Spinal cord (tissue), 10 donors: ENCODE measurements around the gene HIPK2. TPM values are rescaled to one million over a fixed set of nuclear protein-coding genes. Genes with fewer than 3 reads are reported as not detected.
A peak's percentile ranks its signal among the peaks of the same experiment; 100 is the strongest.

Source experiments
- DNase-seq, 6 donors: peaks; one replicate each; pipeline versions ENCODE4 v3.0.0 to v3.0.0-alpha.2; 2013 to 2015; ENCODE audit warnings: low spot score in 6 of 6, low read depth in 4 of 6
- H3K27ac ChIP-seq: one replicate; pipeline ENCODE4 v1.5.1; 2013; ENCODE audit warnings: low read depth, low read length, control low read depth
- H3K27me3 ChIP-seq: one replicate; pipeline ENCODE4 v1.6.1; 2013; ENCODE audit warnings: low read length; ENCODE audit not compliant: control insufficient read depth, insufficient read depth
- H3K36me3 ChIP-seq: one replicate; pipeline ENCODE4 v1.6.1; 2013; ENCODE audit warnings: low read length; ENCODE audit not compliant: control insufficient read depth, insufficient read depth
- H3K4me1 ChIP-seq: one replicate; pipeline ENCODE4 v1.6.1; 2013; ENCODE audit warnings: low read length; ENCODE audit not compliant: control insufficient read depth, insufficient read depth
- H3K4me3 ChIP-seq: one replicate; pipeline ENCODE4 v1.5.1; 2013; ENCODE audit warnings: low read depth, low read length, control low read depth
- H3K9me3 ChIP-seq: one replicate; pipeline ENCODE4 v1.6.1; 2013; ENCODE audit warnings: low read length; ENCODE audit not compliant: control insufficient read depth, insufficient read depth
- WGBS: methylation state at CpG from one replicate; pipeline ENCODE4 v1.1.5; 2013; ENCODE audit warnings: missing lambda C conversion rate; ENCODE audit not compliant: insufficient coverage; 5-methylcytosine and 5-hydroxymethylcytosine counted together
- polyA plus RNA-seq, 2 donors: library from polyadenylated mRNA; unstranded; fragments of 120-200 nt; gene quantifications; one replicate each; pipeline ENCODE4 v1.2.1, GENCODE V29; 2013; ENCODE audit not compliant: insufficient read length in 2 of 2
- total RNA-seq, 2 donors: library from RNA; depleted of rRNA in 1 of 2; stranded (reverse); fragments of 120-200 nt in 1 of 2; fragments of >200 nt in 1 of 2; gene quantifications; one replicate each; pipeline versions ENCODE4 v1.2.3 to v1.2.4, GENCODE V29; 2013 to 2014
- donor health status: healthy.

Gene HIPK2
- total and polyA plus RNA-seq, 4 donors: 52.6 to 142 (median 68.6) TPM

- Histone ChIP-seq H3K27me3 (no peaks in the 10 kb centered on the region), H3K36me3 (no peaks in the 10 kb centered on the region), H3K4me3 (no peak overlapping the region), H3K9me3 (no peaks in the 10 kb centered on the region), H3K27ac (no peak overlapping the region), H3K4me1 (no peaks in the 10 kb centered on the region)
- DNase-seq: no peak
- WGBS: no CpG with 5 or more reads among the region's 2 CpGs
These were observed 35.9 kb upstream of the HIPK2 start for GRCh38 chr7:139813689-139814088.

- H3K36me3 ChIP-seq: no peaks in the 10 kb centered on the region
- 95% methylated on average over 4 of the region's 6 CpGs for WGBS
- H3K27me3 ChIP-seq: no peaks in the 10 kb centered on the region
- no peaks in the 10 kb centered on the region for H3K4me1 ChIP-seq
- no peak overlapping the region for H3K27ac ChIP-seq
- no peaks in the 10 kb centered on the region for H3K9me3 ChIP-seq
- DNase-seq: no peak
- no peak overlapping the region for H3K4me3 ChIP-seq
These were observed 35.4 kb upstream of the HIPK2 start for GRCh38 chr7:139813151-139813550.

GRCh38 chr7:139811066-139811465 lies 33.3 kb upstream of the HIPK2 start:
- no peak for DNase-seq
- Histone ChIP-seq H3K4me3 (no peak overlapping the region), H3K4me1 (no peaks in the 10 kb centered on the region), H3K27me3 (no peaks in the 10 kb centered on the region), H3K27ac (no peak overlapping the region), H3K9me3 (no peaks in the 10 kb centered on the region), H3K36me3 (no peaks in the 10 kb centered on the region)
- 44% methylated on average over 1 of the region's 2 CpGs for WGBS

- Histone ChIP-seq H3K9me3 (no peaks in the 10 kb centered on the region), H3K27ac (no peak overlapping the region), H3K4me3 (no peak overlapping the region), H3K27me3 (no peaks in the 10 kb centered on the region), H3K36me3 (no peaks in the 10 kb centered on the region), H3K4me1 (no peaks in the 10 kb centered on the region)
- no peak for DNase-seq
These were observed 31.1 kb upstream of the HIPK2 start for GRCh38 chr7:139808846-139809442.

- no peaks in the 10 kb centered on the region for H3K4me1 ChIP-seq
- H3K36me3 ChIP-seq: no peaks in the 10 kb centered on the region
- 86% methylated on average over 3 of the region's 3 CpGs for WGBS
- H3K4me3 ChIP-seq: no peak overlapping the region
- no peak overlapping the region for H3K27ac ChIP-seq
- DNase-seq: no peak
- H3K9me3 ChIP-seq: no peaks in the 10 kb centered on the region
- H3K27me3 ChIP-seq: no peaks in the 10 kb centered on the region
These were observed 30.6 kb upstream of the HIPK2 start for GRCh38 chr7:139808427-139808826.

- Histone ChIP-seq H3K36me3 (no peaks in the 10 kb centered on the region), H3K9me3 (no peaks in the 10 kb centered on the region), H3K4me1 (no peaks in the 10 kb centered on the region), H3K27me3 (no peaks in the 10 kb centered on the region), H3K4me3 (no peak overlapping the region), H3K27ac (no peak overlapping the region)
- 83% methylated on average over 3 of the region's 3 CpGs for WGBS
- no peak for DNase-seq
These were observed 29.2 kb upstream of the HIPK2 start for GRCh38 chr7:139807009-139807408.

DNA sequence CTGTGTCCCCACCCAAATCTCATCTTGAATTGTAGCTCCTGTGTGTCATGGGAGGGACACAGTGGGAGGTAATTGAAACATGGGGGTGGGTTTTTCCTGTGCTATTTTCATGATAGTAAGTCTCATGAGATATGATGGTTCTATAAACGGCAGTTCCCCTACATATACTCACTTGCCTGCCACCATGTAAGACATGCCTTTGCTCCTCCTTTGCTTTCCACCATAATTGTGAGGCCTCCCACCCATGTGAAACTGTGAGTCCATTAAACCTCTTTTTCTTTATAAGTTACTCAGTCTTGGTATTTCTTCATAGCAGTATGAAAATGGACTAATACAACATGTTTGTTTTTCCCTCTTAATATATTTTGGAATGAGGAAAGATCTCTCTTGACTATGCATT lies 26.8 kb upstream of the HIPK2 start:
- H3K4me3 ChIP-seq: no peak overlapping the region
- WGBS: no CpG with 5 or more reads among the region's 1 CpG
- no peak overlapping the region for H3K27ac ChIP-seq
- H3K27me3 ChIP-seq: no peaks in the 10 kb centered on the region
- H3K4me1 ChIP-seq: no peaks in the 10 kb centered on the region
- H3K36me3 ChIP-seq: no peaks in the 10 kb centered on the region
- DNase-seq: no peak
- H3K9me3 ChIP-seq: no peaks in the 10 kb centered on the region

DNA sequence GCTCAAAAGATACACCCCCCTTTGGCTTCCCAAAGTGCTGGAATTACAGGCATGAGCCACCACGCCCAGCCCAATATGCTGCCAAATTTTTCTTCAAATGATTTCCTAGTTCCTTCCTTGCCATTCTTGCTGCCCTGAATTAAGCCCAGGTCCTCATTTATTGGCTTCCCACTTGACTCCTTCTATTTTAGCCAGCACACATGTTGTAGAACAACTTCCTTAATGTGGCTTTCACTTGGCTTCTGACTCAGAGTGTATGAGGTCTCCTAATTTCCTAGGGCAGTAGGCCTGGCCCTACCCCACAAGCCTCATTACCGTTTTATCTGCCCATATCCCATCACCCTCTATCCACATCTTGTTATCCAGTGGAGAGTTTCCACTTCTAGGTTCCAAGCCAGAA lies 21.8 kb upstream of the HIPK2 start:
- Histone ChIP-seq H3K27me3 (no peaks in the 10 kb centered on the region), H3K4me1 (no peaks in the 10 kb centered on the region), H3K9me3 (no peaks in the 10 kb centered on the region), H3K4me3 (no peak overlapping the region), H3K36me3 (no peaks in the 10 kb centered on the region), H3K27ac (no peak overlapping the region)
- 88% methylated on average over 2 of the region's 2 CpGs for whole genome bisulfite sequencing
- no peak for DNase-seq

GRCh38 chr7:139798892-139799291 lies 21.1 kb upstream of the HIPK2 start:
- Histone ChIP-seq H3K9me3 (no peaks in the 10 kb centered on the region), H3K27ac (no peak overlapping the region), H3K4me3 (no peak overlapping the region), H3K36me3 (no peaks in the 10 kb centered on the region), H3K27me3 (no peaks in the 10 kb centered on the region), H3K4me1 (no peaks in the 10 kb centered on the region)
- no peak for DNase-seq
- WGBS: 88% methylated on average over 3 of the region's 4 CpGs

DNA sequence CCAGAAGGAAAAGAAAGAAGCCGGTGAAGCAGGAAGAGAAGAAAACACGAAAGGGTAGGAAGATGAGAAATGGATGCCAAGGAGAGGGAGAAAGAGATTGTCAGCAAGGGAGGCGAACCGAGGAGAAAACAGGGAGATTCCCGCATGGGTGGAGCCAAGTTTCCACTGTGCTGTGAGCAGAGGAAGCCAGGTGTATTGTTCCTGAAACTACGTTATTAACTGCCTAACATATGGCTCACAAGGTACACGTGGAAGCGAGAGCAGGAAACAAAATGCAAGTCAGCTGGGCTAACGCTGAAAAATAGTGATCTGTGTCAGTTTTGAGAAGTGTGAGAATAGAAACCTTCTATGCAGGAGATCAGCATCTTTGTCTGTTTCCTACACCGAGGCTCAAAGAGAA lies 20.4 kb upstream of the HIPK2 start:
- WGBS: 27% methylated on average over 5 of the region's 10 CpGs
- H3K9me3 ChIP-seq: no peaks in the 10 kb centered on the region
- no peaks in the 10 kb centered on the region for H3K27me3 ChIP-seq
- H3K4me3 ChIP-seq: no peak overlapping the region
- no peak overlapping the region for H3K27ac ChIP-seq
- no peaks in the 10 kb centered on the region for H3K4me1 ChIP-seq
- no peaks in the 10 kb centered on the region for H3K36me3 ChIP-seq
- DNase-seq: peak in 1 of 6 donors; percentile 75
